Mammary epithelial cell (primary cell): ENCODE measurements around the gene MAPK8IP1.

Experiments
- EZH2 ChIP-seq: IDR thresholded peaks from 2 replicates; pipeline ENCODE4 v1.6.1; 2012; ENCODE audit warnings: low read length, inconsistent platforms, borderline replicate concordance
- TF ChIP-seq, protein P1 (sequence below), 2 donors: IDR thresholded peaks in 1 of 2; conservative IDR thresholded peaks in 1 of 2; 2 replicates each; pipeline ENCODE4 v1.5.1; 2011 to 2012; ENCODE audit warnings: inconsistent platforms in 2 of 2, low read length in 2 of 2, mild to moderate bottlenecking in 2 of 2, control low read depth in 1 of 2, low read depth in 1 of 2; ENCODE audit not compliant: insufficient read depth in 1 of 2; ENCODE audit errors: extremely low read depth in 1 of 2

- TF ChIP-seq, protein P1, sequence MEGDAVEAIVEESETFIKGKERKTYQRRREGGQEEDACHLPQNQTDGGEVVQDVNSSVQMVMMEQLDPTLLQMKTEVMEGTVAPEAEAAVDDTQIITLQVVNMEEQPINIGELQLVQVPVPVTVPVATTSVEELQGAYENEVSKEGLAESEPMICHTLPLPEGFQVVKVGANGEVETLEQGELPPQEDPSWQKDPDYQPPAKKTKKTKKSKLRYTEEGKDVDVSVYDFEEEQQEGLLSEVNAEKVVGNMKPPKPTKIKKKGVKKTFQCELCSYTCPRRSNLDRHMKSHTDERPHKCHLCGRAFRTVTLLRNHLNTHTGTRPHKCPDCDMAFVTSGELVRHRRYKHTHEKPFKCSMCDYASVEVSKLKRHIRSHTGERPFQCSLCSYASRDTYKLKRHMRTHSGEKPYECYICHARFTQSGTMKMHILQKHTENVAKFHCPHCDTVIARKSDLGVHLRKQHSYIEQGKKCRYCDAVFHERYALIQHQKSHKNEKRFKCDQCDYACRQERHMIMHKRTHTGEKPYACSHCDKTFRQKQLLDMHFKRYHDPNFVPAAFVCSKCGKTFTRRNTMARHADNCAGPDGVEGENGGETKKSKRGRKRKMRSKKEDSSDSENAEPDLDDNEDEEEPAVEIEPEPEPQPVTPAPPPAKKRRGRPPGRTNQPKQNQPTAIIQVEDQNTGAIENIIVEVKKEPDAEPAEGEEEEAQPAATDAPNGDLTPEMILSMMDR (conservative IDR thresholded peaks at IDR 0.05 in 1 of 2, IDR thresholded peaks at IDR 0.05 in 1 of 2; ENCODE audit: extremely low read depth in 1 of 2, insufficient read depth in 1 of 2, low read depth in 1 of 2, low read length in 2 of 2): no peak
- no peak for TF ChIP-seq EZH2
Measured at GRCh38 chr11:45877221-45877620, 8.2 kb upstream of the MAPK8IP1 start.
